GM12892 (cell line): ENCODE measurements around the gene TBCEL.
A peak's percentile ranks its signal among the peaks of the same experiment; 100 is the strongest.

Experiments
- DNase-seq: peaks from one replicate; pipeline ENCODE4 v3.0.0; 2011; ENCODE audit not compliant: insufficient read length
- FAIRE-seq: peaks from 2 replicates; lab custom pipeline; 2011; peaks lifted over from hg19 to GRCh38; lab: Jason Lieb, UNC
- POLR2A ChIP-seq: IDR thresholded peaks from 2 replicates; pipeline ENCODE4 v1.6.1; 2011; ENCODE audit warnings: low read depth, low read length, control low read depth
- POLR2AphosphoS5 ChIP-seq: IDR thresholded peaks from 2 replicates; pipeline ENCODE4 v1.6.1; 2011; ENCODE audit warnings: low read depth, low read length, control low read depth
- TAF1 ChIP-seq: IDR thresholded peaks from 2 replicates; pipeline ENCODE4 v1.6.1; 2011; ENCODE audit warnings: low read depth, mild to moderate bottlenecking, control low read depth, low read length, borderline replicate concordance

TBCEL gene

DNA sequence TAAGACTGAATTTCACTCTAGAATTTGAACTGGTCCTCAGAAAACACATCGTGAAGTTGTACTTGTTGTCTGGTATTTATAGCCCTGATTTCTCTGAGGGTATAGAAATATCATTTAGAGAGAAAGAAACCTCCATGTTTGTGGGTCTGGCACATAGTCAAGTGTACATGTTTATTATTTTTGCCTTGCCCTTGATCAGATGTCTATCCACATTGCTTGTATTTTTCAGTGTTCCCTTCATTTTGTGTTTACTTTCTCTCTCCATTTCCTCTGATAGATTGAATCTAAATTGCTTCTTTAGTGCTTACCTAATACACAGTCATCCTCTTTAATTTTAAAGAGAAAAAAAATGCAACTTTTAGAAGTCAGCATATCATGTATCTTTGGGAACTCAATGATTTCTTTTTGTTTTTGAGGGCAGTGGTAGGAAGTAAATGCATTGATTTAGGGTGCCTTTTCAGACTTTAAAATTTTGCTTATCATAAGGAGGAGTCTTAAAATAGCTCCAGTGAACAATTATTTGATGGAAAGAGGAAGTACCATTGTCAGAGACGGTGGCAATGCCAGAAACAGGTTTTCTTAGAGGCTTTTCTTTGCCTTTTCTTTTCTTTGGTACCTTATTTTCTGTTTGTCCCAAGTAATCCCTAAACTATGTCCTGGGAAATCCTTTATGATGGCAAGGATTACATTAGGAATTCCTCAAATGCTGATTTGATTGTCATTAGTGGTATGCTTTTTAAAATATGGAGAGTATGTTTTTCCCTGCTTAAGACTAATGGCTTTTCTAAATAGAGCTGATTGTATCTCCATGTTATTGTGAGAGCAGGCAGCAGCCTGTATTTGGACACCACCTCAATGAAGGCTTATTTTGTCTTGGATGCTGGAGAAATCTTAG lies 47.3 kb downstream of the TBCEL start:
- DNase-seq (no peak), FAIRE-seq (no peak)

DNA sequence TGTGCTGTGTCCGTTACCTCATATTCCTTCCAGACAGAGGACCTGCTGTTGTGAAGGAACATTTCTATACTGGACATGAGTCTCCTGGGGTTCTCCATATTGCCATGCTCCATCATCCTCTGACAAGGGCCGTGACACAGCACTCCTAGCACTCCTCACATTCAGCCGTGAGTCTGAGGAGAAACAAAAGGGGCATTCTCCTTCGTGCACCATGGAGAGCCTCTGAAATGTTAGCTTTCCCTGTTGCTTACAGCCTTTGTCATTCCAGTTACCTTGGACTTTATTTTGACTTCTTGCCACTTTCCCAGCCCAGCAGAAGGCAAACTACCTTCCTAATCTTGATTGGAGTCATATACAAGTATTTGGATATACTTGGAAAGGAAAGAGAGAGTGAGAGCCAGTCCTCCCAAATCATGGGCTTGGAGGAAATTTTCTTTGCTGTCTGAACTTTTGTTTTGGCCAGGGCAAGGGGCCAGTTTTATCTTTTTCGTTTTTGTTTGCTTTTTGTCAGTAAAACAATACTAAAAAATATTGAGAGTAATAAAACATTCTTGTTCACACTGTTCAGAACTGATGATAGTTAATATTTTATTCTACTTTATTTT lies 48.0 kb downstream of the TBCEL start:
- no peak for DNase-seq
- TF ChIP-seq POLR2AphosphoS5, result no peak

More for the DNA sequence above, 47.3 kb downstream of the TBCEL start:
- TF ChIP-seq POLR2AphosphoS5, result no peak
- no peak for TF ChIP-seq POLR2A
- TF ChIP-seq TAF1, result no peak

GRCh38 chr11:121081321-121081720 lies 57.4 kb downstream of the TBCEL start:
- no peak for FAIRE-seq
- DNase-seq, result no peak
- TF ChIP-seq POLR2A, result no peak
- TF ChIP-seq TAF1, result no peak
- no peak for TF ChIP-seq POLR2AphosphoS5

More for the DNA sequence above, 48.0 kb downstream of the TBCEL start:
- FAIRE-seq, result no peak

GRCh38 chr11:121082219-121082618 lies 58.3 kb downstream of the TBCEL start:
- FAIRE-seq (no peak), DNase-seq (no peak)
- no peak for TF ChIP-seq POLR2AphosphoS5
- no peak for TF ChIP-seq TAF1
- no peak for TF ChIP-seq POLR2A

GRCh38 chr11:121082670-121083069 lies 58.8 kb downstream of the TBCEL start:
- FAIRE-seq, result no peak
- no peak for DNase-seq
- TF ChIP-seq POLR2A (no peak), TAF1 (no peak), POLR2AphosphoS5 (no peak)

DNA sequence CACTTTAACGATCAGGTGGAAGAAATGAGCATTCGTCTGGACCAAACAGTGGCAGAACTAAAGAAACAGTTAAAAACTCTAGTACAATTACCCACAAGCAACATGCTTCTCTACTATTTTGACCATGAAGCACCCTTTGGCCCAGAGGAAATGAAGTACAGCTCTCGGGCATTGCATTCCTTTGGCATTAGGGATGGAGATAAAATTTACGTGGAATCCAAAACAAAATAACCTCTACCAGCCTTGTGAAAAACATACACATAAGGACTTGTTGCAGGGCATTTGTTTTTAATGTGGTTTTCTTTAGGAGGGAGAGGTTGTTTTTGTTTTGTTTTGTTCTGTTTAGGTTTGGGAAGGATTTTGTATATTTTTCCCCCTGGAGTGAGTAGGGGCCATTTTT lies 63.0 kb downstream of the TBCEL start:
- FAIRE-seq, result no peak
- TF ChIP-seq TAF1 (no peak), POLR2A (no peak), POLR2AphosphoS5 (no peak)
- no peak for DNase-seq

DNA sequence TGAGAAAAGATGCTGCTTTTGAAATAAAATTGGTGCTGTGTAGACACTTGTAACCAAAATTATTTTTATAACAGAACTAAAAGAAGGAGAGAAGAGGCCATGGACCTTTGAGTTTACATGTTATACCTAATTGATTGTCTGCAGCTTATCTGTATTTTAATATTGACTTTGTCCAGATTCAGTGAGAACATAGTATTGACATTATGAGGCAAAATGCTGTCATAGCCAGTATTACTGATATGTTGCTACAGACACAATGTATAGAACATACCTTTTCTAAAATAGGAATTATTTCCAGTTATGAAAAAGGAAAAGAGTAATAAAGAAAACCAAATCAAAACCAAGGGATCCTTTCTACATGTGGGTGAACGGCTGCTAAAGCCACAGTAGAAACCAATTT lies 65.7 kb downstream of the TBCEL start:
- FAIRE-seq, result no peak

DNA sequence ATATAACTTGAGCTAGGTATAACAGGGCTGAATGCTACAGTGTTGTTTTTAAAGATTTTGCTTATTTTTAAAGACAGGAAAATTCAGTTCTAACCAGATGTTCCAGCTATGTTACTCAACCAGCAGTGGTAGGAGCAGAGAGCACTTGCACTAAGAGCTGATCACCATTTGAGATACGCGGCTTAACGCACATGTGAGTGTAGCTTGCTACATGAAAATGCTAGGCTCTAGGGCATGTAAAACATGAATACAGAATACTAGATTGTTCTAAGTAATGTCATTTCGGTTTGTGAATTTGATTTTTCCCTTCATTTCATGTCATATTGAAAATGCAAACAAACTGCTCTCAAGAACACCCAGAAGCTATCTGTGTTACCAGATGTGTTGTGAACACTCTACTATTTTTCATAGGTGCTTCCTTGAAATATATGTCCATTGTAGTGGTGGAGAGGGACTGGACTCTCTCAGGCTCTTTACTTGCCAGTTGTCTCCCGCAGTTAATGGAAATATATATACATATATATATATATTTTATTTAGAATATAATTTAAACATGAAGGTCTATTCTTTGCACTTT lies 66.3 kb downstream of the TBCEL start:
- FAIRE-seq, result no peak
- no peak for DNase-seq
- TF ChIP-seq POLR2A, result no peak
- no peak for TF ChIP-seq POLR2AphosphoS5
- TF ChIP-seq TAF1, result no peak

More for the DNA sequence above, 65.7 kb downstream of the TBCEL start:
- no peak for DNase-seq
- TF ChIP-seq POLR2AphosphoS5 (no peak), POLR2A (no peak), TAF1 (no peak)

DNA sequence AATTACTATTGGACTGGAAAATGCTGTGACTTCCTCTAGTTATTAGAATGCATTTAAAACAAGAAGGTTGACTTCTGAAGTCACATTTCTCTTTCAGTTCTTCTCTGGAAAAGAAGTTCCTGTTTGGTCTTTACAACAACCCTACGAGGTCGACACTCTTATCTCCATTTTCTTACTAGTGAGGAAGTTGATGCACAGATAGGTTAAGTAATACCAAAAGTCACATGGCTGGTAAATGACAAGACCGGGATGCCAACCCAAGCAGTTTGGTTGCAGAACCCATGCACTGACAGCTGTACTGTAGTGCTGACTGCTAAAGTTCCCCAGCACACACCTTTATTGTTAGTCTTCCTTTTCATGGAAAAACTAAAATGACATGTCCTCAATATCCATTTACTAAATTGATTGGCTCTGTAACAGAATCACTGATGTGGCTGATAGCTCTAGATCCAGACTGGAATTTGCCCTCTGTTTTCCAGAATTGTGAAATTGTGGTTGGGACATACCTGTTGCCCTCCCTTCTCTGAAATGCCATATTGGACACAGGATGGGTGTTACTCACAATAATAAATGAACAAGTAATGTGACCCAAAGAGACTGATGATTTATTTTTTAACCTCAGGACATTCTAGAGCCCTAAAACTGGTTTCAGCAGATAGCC lies 67.7 kb downstream of the TBCEL start:
- FAIRE-seq (peak; percentile 27), DNase-seq (no peak)
- TF ChIP-seq POLR2A (no peak), TAF1 (no peak), POLR2AphosphoS5 (no peak)

GRCh38 chr11:121095561-121095960 lies 71.7 kb downstream of the TBCEL start:
- DNase-seq, result no peak
- TF ChIP-seq POLR2A, result no peak
- no peak for TF ChIP-seq TAF1
- TF ChIP-seq POLR2AphosphoS5, result no peak
- FAIRE-seq, result no peak

- FAIRE-seq, result no peak
- DNase-seq, result no peak
- TF ChIP-seq POLR2AphosphoS5 (no peak), TAF1 (no peak), POLR2A (no peak)
These were observed 75.5 kb downstream of the TBCEL start for GRCh38 chr11:121099364-121099763.
